ENCODE measurements around the gene BEX4. TPM values are rescaled to one million over a fixed set of nuclear protein-coding genes. Genes with fewer than 3 reads are reported as not detected.
"Not testable (repeated sequence)": the region's sequence is repeated elsewhere in the genome, so short reads cannot be mapped to it uniquely, and the experiment has no call there.

Gene BEX4
- total and polyA plus RNA-seq, 3 donors from 2014 or later, result 90.7 to 125 (median 104) TPM

- H3K27me3 ChIP-seq, result no peaks in the 10 kb centered on the region
- DNase-seq, result no peak
- H3K4me3 ChIP-seq, result no peak overlapping the region
- intact Hi-C loops (cut with DNase I; ENCODE audit: low total_unique reads), result no loop called here
- TF ChIP-seq POLR2A (IDR thresholded peaks at IDR 0.05), result no peak
- TF ChIP-seq CTCF (IDR thresholded peaks at IDR 0.05), result no peak
- H3K27ac ChIP-seq, result no peak overlapping the region
- no peaks in the 10 kb centered on the region for H3K4me1 ChIP-seq
- H3K9me3 ChIP-seq, result no peaks in the 10 kb centered on the region
- no peaks in the 10 kb centered on the region for H3K36me3 ChIP-seq (ENCODE audit: low read depth, missing control alignments)
Measured at GRCh38 chrX:103177556-103177955, 37.4 kb upstream of the BEX4 start.

- H3K4me1 ChIP-seq, result no peaks in the 10 kb centered on the region
- TF ChIP-seq CTCF (IDR thresholded peaks at IDR 0.05) (no peak), POLR2A (IDR thresholded peaks at IDR 0.05) (no peak)
- H3K36me3 ChIP-seq (ENCODE audit: low read depth, missing control alignments), result no peaks in the 10 kb centered on the region
- no peak for DNase-seq
- H3K27me3 ChIP-seq, result no peaks in the 10 kb centered on the region
- H3K9me3 ChIP-seq, result no peaks in the 10 kb centered on the region
- WGBS, 2 donors, result 24 to 43% methylated on average over 2 to 9 of the region's 9 CpGs
- H3K4me3 ChIP-seq, result no peak overlapping the region
- intact Hi-C loops (cut with DNase I; ENCODE audit: low total_unique reads), result no loop called here
- no peak overlapping the region for H3K27ac ChIP-seq
Measured at GRCh38 chrX:103183912-103184311, 31.0 kb upstream of the BEX4 start.

GRCh38 chrX:103187953-103188475 is 26.9 kb upstream of the BEX4 start:
- TF ChIP-seq POLR2A (IDR thresholded peaks at IDR 0.05) (no peak), CTCF (IDR thresholded peaks at IDR 0.05) (no peak)
- no peaks in the 10 kb centered on the region for H3K36me3 ChIP-seq (ENCODE audit: low read depth, missing control alignments)
- H3K4me3 ChIP-seq, result no peak overlapping the region
- WGBS, 2 donors, result 75 to 92% methylated on average over 1 of the region's 1 CpG
- H3K4me1 ChIP-seq, result no peaks in the 10 kb centered on the region
- DNase-seq, result no peak
- H3K27me3 ChIP-seq, result no peaks in the 10 kb centered on the region
- no peak overlapping the region for H3K27ac ChIP-seq
- intact Hi-C loops (cut with DNase I; ENCODE audit: low total_unique reads), result no loop called here
- no peaks in the 10 kb centered on the region for H3K9me3 ChIP-seq

- DNase-seq, result no peak
- H3K36me3 ChIP-seq (ENCODE audit: low read depth, missing control alignments), result no peaks in the 10 kb centered on the region
- WGBS, 2 donors, result 71 to 76% methylated on average over 2 of the region's 2 CpGs
- intact Hi-C loops (cut with DNase I; ENCODE audit: low total_unique reads), result no loop called here
- H3K9me3 ChIP-seq, result no peaks in the 10 kb centered on the region
- H3K27me3 ChIP-seq, result no peaks in the 10 kb centered on the region
- H3K4me3 ChIP-seq, result no peak overlapping the region
- TF ChIP-seq POLR2A (IDR thresholded peaks at IDR 0.05) (no peak), CTCF (IDR thresholded peaks at IDR 0.05) (no peak)
- no peak overlapping the region for H3K27ac ChIP-seq
- no peaks in the 10 kb centered on the region for H3K4me1 ChIP-seq
Measured at GRCh38 chrX:103197721-103198306, 17.1 kb upstream of the BEX4 start.

- H3K27ac ChIP-seq; H3K4me3 ChIP-seq; H3K36me3 ChIP-seq (ENCODE audit: low read depth, missing control alignments); DNase-seq; intact Hi-C loops (cut with DNase I; ENCODE audit: low total_unique reads); H3K27me3 ChIP-seq; H3K4me1 ChIP-seq; H3K9me3 ChIP-seq: not testable (repeated sequence)
- 89 to 96% methylated on average over 3 to 4 of the region's 4 CpGs for WGBS, 2 donors
Measured at GRCh38 chrX:103198668-103199067, 16.2 kb upstream of the BEX4 start.

Measured in testis (tissue), 3 donors.